Measurements from ENCODE around the gene GABARAPL1. TPM values are rescaled to one million over a fixed set of nuclear protein-coding genes. Genes with fewer than 3 reads are reported as not detected.
"Not testable (repeated sequence)": the region's sequence is repeated elsewhere in the genome, so short reads cannot be mapped to it uniquely, and the experiment has no call there.

The GABARAPL1 gene
- total RNA-seq, 1 experiment from 2014 or later = 54.8 TPM

DNA sequence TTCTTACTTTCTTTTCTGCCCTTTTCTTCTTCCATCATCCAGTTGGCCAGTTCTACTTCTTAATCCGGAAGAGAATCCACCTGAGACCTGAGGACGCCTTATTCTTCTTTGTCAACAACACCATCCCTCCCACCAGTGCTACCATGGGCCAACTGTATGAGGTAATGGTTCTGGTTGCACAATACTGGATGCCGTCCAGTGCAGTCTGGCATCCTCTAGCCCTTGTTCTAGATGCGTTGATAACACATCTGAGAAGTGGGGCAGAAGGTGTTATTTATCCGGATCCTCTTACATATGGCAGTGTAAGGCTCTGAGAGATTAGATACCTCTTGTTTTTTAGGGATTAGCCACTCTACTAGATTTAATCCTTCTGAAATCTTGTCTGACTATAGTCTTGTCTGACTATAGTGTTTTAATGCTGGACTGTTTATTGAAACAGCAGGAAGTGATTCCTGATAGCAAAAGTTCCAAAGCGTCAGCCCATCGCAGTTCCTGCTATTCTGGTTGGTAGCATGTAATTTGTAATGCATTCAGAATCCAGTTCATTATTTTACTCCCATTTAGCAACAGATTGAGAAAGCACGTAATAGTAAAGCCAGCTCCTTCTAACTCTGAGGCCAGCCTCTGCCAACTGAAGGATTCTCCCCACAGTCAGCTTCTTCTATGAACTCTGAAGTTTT lies 7.9 kb downstream of the GABARAPL1 start:
- TF ChIP-seq, protein P1, sequence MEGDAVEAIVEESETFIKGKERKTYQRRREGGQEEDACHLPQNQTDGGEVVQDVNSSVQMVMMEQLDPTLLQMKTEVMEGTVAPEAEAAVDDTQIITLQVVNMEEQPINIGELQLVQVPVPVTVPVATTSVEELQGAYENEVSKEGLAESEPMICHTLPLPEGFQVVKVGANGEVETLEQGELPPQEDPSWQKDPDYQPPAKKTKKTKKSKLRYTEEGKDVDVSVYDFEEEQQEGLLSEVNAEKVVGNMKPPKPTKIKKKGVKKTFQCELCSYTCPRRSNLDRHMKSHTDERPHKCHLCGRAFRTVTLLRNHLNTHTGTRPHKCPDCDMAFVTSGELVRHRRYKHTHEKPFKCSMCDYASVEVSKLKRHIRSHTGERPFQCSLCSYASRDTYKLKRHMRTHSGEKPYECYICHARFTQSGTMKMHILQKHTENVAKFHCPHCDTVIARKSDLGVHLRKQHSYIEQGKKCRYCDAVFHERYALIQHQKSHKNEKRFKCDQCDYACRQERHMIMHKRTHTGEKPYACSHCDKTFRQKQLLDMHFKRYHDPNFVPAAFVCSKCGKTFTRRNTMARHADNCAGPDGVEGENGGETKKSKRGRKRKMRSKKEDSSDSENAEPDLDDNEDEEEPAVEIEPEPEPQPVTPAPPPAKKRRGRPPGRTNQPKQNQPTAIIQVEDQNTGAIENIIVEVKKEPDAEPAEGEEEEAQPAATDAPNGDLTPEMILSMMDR (IDR thresholded peaks at IDR 0.05; ENCODE audit: unreplicated experiment) = no peak
- peaks cover 45% of the 10 kb centered on the region for H3K36me3 Mint-ChIP-seq (ENCODE audit: insufficient read depth, unreplicated experiment)
- DNase-seq = no peak
- intact Hi-C loops (cut with micrococcal nuclease; ENCODE audit: unreplicated experiment) = no loop called here
- H3K27me3 Mint-ChIP-seq (ENCODE audit: unreplicated experiment) = no peaks in the 10 kb centered on the region
- BruUV-seq (replicated peaks) = no TSS peak
- no peak overlapping the region for H3K4me3 Mint-ChIP-seq (ENCODE audit: low read depth, unreplicated experiment)
- H3K27ac Mint-ChIP-seq (ENCODE audit: unreplicated experiment) = no peak overlapping the region
- CTCF ChIA-PET = no interaction called here
- H3K4me1 Mint-ChIP-seq (ENCODE audit: low read depth, unreplicated experiment) = peaks cover 4% of the 10 kb centered on the region
- no peaks in the 10 kb centered on the region for H3K9me3 Mint-ChIP-seq (ENCODE audit: low read depth, unreplicated experiment)

DNA sequence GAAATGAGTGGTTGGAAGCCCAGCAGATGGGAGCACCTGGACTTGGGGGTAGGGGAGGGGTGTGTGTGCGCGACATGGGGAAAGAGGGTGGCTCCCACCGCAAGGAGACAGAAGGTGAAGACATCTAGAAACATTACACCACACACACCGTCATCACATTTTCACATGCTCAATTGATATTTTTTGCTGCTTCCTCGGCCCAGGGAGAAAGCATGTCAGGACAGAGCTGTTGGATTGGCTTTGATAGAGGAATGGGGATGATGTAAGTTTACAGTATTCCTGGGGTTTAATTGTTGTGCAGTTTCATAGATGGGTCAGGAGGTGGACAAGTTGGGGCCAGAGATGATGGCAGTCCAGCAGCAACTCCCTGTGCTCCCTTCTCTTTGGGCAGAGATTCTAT lies 9.2 kb downstream of the GABARAPL1 start:
- intact Hi-C loops (cut with micrococcal nuclease; ENCODE audit: unreplicated experiment) = no loop called here
- BruUV-seq (replicated peaks) = no TSS peak
- H3K9me3 Mint-ChIP-seq (ENCODE audit: low read depth, unreplicated experiment) = no peaks in the 10 kb centered on the region
- no peaks in the 10 kb centered on the region for H3K4me1 Mint-ChIP-seq (ENCODE audit: low read depth, unreplicated experiment)
- no peak overlapping the region for H3K4me3 Mint-ChIP-seq (ENCODE audit: low read depth, unreplicated experiment)
- DNase-seq = no peak
- no peaks in the 10 kb centered on the region for H3K27me3 Mint-ChIP-seq (ENCODE audit: unreplicated experiment)
- TF ChIP-seq, protein P1 (IDR thresholded peaks at IDR 0.05; ENCODE audit: unreplicated experiment) = no peak
- no peak overlapping the region for H3K27ac Mint-ChIP-seq (ENCODE audit: unreplicated experiment)
- peaks cover 41% of the 10 kb centered on the region for H3K36me3 Mint-ChIP-seq (ENCODE audit: insufficient read depth, unreplicated experiment)
- CTCF ChIA-PET = no interaction called here

GRCh38 chr12:10223208-10223607 lies 10.5 kb downstream of the GABARAPL1 start:
- no TSS peak for BruUV-seq (replicated peaks)
- peaks cover 36% of the 10 kb centered on the region for H3K36me3 Mint-ChIP-seq (ENCODE audit: insufficient read depth, unreplicated experiment)
- no peaks in the 10 kb centered on the region for H3K4me1 Mint-ChIP-seq (ENCODE audit: low read depth, unreplicated experiment)
- H3K27ac Mint-ChIP-seq (ENCODE audit: unreplicated experiment) = no peak overlapping the region
- CTCF ChIA-PET = no interaction called here
- DNase-seq = no peak
- H3K9me3 Mint-ChIP-seq (ENCODE audit: low read depth, unreplicated experiment) = no peaks in the 10 kb centered on the region
- TF ChIP-seq, protein P1 (IDR thresholded peaks at IDR 0.05; ENCODE audit: unreplicated experiment) = no peak
- H3K4me3 Mint-ChIP-seq (ENCODE audit: low read depth, unreplicated experiment) = no peak overlapping the region
- intact Hi-C loops (cut with micrococcal nuclease; ENCODE audit: unreplicated experiment) = no loop called here
- H3K27me3 Mint-ChIP-seq (ENCODE audit: unreplicated experiment) = no peaks in the 10 kb centered on the region

DNA sequence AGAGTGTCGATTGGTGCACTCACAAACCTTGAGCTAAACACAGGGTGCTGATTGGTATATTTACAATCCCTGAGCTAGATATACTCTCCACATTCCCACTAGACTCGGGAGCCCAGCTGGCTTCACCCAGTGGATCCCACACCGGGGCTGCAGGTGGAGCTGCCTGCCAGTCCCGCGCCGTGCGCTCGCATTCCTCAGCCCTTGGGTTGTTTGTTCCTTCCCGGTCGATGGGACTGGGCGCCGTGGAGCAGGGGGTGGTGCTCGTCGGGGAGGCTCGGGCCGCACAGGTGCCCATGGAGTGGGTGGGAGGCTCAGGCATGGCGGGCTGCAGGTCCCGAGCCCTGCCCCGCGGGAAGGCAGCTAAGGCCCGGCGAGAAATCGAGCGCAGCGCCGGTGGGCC lies 12.7 kb downstream of the GABARAPL1 start:
- CTCF ChIA-PET; H3K4me3 Mint-ChIP-seq (ENCODE audit: low read depth, unreplicated experiment); H3K27ac Mint-ChIP-seq (ENCODE audit: unreplicated experiment); H3K27me3 Mint-ChIP-seq (ENCODE audit: unreplicated experiment); DNase-seq; intact Hi-C loops (cut with micrococcal nuclease; ENCODE audit: unreplicated experiment); H3K4me1 Mint-ChIP-seq (ENCODE audit: low read depth, unreplicated experiment); BruUV-seq (replicated peaks); H3K9me3 Mint-ChIP-seq (ENCODE audit: low read depth, unreplicated experiment): not testable (repeated sequence)
- peaks cover 31% of the 10 kb centered on the region for H3K36me3 Mint-ChIP-seq (ENCODE audit: insufficient read depth, unreplicated experiment)

DNA sequence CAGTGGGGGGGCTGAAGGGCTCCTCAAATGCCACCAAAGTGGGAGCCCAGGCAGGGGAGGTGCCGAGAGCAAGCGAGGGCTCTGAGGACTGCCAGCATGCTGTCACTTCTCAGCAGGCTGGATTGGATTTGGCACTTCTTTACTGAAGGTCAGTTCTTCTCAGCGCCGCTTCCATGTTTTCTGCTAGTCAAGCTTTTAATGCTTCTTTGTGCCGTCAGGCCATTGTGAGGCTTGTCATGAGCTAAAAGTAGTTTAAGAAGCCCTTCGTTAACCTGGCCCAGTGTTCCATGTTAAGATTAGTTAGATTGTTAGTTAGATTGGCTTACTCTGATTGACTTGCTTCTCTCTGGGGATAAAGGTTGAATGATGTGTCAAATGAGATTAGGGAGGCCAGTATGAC lies 13.4 kb downstream of the GABARAPL1 start:
- BruUV-seq (replicated peaks) = no TSS peak
- no peak for DNase-seq
- Mint-ChIP-seq H3K4me3 (ENCODE audit: low read depth, unreplicated experiment) (no peak overlapping the region), H3K27me3 (ENCODE audit: unreplicated experiment) (no peaks in the 10 kb centered on the region), H3K36me3 (ENCODE audit: insufficient read depth, unreplicated experiment) (peaks cover 31% of the 10 kb centered on the region), H3K4me1 (ENCODE audit: low read depth, unreplicated experiment) (no peaks in the 10 kb centered on the region), H3K9me3 (ENCODE audit: low read depth, unreplicated experiment) (no peaks in the 10 kb centered on the region), H3K27ac (ENCODE audit: unreplicated experiment) (no peak overlapping the region)
- intact Hi-C loops (cut with micrococcal nuclease; ENCODE audit: unreplicated experiment) = no loop called here
- TF ChIP-seq, protein P1 (IDR thresholded peaks at IDR 0.05; ENCODE audit: unreplicated experiment) = no peak
- CTCF ChIA-PET = no interaction called here

All from Calu3 (cell line).